HG03571 (cell line): Measurements from ENCODE around the gene IPCEF1.
"Not testable (repeated sequence)": the region's sequence is repeated elsewhere in the genome, so short reads cannot be mapped to it uniquely, and the experiment has no call there.

ENCODE experiments used
- ATAC-seq: cut with Tn5 transposase; IDR thresholded peaks from one replicate; pipeline ENCODE4 v1.9.1; 2021; ENCODE audit not compliant: unreplicated experiment

The IPCEF1 gene

GRCh38 chr6:154341336-154341735 is 15.3 kb downstream of the IPCEF1 start:
- no peak for ATAC-seq

DNA sequence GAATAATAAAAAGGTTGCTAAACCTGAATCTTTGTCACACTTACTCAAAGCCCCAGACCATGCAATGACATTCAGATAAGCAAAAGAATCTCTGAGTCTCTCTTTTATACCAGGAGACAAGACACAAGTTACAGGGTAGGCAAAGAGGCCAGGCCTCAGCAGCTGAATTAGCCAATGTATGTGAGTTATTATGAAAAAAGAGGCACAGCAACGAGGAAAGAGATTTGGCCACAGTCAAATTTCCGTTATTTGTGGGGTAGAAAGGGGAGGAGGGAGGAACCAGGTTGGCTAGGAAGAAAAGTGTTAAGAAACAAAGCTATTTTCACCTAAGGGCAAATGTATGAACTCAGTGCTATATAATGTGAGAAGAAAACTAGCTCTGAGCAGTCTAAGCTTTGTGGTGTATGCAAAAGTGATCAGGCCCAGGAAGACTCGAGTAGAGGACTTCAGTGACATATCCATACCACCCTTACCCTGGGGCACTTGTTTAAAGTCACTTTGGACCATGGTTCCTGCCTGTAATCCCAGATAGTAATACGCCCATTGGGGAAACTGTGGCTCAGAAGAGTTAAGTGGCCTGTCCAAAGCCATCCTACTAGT is 19.1 kb downstream of the IPCEF1 start:
- no peak for ATAC-seq

DNA sequence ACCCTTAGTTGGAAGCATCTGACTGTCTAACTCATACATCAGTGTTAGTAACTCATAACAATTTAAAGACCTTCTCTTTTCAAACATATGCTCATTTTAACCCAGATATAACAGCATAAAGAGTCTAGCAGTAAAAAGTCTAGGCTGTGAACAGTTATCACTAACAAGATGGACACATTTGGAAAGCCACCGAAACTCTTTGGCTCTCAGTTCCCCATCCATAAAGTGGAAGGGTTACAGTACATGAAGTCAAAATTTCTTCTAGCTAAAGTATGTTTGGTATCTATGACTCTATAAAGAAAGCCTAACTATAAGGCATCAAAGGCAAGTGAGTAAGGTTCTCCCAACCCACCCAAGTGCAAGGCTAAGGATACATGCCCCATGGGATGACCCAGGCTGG is 22.5 kb downstream of the IPCEF1 start:
- peak; percentile 55 for ATAC-seq

DNA sequence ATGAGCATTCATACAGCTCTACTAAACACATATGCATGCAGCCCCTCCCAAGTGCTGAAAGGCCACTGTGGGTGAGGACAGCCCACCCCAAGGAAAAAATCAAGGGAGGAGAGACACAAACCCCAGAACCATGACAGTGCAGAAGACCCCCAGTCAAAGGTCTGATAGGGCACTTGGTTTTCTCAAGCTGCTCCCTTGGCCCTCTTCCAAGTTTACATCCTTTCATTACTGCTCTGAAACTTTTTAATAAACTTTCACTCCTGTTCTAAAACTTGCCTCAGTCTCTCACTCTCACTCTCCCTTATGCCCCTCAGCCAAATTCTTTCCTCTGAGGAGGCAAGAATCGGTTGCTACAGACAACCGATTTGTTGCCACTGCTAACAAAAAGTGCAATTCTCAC is 24.9 kb downstream of the IPCEF1 start:
- ATAC-seq = no peak

DNA sequence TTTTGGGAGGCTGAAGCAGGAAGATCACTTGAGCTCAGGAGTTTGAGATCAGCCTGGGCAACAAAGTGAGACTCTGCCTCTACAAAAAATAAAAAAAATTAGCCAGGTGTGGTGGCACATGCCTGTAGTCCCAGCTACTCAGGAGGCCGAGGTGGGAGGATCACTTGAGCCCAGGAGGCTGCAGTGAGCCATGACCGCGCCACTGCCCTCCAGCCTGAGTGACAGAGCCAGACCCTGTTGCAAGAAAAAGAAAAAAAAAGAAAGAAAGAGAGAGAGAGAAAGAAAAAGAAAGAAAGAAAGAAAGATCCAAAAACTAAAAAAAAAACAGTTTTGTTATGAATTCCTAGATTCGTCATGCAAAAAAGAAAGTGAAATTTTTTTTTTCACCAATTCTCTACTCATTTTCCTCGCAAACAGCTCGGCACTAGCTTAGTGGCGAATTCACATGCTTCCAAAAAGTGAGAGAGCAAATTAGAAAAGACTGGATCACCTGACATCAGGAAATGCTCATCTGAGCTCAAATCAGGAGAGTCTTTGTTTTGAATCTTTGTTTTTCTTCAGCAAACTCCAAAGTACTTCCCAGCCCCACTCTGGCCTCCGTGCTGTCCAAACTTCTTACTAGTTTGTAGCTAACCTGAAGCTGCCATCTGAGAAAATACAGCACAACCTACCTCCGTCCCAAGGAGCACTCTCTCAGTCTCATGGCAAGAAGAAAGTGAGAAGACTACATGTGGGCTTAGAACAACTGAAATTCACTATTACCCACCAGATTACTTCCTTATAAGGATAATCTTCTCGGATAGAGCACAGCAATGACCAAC is 27.0 kb downstream of the IPCEF1 start:
- ATAC-seq = no peak

DNA sequence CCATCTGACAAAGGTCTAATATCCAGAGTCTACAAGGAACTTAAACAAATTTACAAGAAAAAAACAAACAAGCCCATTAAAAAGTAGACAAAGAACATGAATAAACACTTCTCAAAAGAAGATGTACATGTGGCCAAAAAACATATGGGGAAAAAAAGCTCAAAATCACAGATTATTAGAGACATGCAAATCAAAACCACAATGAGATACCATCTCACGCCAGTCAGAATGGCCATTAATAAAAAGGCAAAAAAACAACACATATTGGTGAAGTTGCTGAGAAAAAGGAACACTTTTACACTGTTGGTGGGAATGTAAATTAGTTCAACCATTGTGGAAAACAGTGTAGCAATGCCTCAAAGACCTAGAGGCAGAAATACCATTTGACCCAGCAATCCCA is 29.3 kb downstream of the IPCEF1 start:
- ATAC-seq = not testable (repeated sequence)

DNA sequence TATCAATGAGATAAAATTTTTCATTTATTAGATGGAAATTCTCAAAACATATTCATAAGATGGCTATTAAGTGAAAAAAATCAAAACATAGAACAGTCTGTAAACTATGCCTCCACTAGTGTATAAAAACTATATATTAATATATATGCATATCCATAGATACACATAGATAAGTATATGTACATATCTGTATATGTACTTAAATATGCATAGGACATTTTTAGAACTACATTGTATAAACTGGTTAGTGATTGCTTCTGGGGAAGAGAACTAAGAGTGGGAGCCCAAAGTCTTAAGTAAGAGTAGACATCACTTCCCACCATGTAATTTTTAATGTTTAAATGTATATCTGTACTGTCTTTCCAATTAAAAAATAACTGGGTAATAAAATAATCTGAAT is 31.5 kb downstream of the IPCEF1 start:
- no peak for ATAC-seq

- no peak for ATAC-seq
Observed at GRCh38 chr6:154320181-154320580, 36.4 kb downstream of the IPCEF1 start.

DNA sequence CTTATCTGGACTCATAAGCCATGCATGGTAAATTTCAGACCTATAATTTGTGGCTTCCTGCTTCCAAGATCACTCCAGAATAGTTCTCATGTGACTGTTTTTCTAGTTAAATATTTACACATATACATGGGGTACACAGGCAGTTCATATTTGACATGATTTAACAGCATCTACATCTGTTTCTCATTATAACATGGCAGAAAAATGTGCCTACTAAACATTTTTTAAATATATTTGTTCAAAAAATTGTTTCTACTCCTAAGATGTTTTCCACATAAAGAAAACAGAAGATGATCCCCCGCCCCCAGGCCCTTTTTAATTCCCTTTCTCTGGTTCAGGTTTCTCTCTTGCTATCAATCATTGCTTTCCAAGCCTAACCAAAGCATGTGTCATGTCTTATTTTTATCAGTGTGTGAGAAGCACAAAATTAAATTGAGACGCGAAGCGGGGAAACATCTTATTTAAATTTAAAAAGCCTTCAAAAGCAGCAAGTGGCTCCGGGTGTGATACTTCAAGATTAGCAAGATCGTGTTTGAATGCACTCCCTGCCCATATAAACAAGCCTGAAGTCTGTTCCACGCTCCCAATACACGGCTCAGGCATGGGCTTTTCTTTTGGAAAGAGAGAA is 37.3 kb downstream of the IPCEF1 start:
- ATAC-seq = peak; percentile 56

GRCh38 chr6:154318721-154319120 is 37.9 kb downstream of the IPCEF1 start:
- no peak for ATAC-seq

DNA sequence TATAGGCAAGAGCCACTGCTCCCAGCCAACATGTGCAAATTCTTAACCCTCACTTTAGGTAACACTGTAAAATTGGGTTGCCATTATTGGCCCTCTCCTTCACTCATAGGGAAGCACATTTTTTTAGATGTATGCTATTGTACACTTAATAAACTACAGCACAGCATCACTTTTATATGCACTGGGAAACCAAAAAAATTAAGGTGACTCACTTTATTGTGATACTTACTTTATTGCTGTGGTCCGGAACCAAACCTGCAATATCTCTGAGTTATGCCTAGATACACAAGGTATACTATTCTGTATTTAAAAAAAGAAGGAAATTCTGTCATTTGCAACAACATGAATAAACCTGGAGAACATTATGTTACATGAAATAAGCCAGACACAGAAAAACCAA is 40.5 kb downstream of the IPCEF1 start:
- ATAC-seq = no peak

DNA sequence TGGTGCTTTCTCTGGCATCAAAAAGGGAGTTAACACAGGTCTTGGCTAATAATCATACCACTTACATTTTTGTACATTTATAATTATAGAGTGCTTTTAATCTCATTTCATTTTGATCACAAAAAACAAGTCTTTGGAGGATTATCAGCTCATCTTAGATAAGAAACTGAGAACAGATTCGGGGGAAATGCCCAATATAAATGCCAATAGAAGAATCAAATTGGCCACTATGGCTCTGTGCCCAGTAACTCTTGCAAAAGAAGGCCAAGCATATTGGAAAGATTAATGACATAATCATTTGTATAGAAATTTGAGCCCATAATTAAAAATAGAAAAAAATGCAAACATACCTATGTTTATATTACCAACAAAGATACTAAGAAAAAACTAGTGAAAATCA is 42.5 kb downstream of the IPCEF1 start:
- no peak for ATAC-seq

- ATAC-seq = no peak
Observed at GRCh38 chr6:154308986-154309385, 47.6 kb downstream of the IPCEF1 start.

DNA sequence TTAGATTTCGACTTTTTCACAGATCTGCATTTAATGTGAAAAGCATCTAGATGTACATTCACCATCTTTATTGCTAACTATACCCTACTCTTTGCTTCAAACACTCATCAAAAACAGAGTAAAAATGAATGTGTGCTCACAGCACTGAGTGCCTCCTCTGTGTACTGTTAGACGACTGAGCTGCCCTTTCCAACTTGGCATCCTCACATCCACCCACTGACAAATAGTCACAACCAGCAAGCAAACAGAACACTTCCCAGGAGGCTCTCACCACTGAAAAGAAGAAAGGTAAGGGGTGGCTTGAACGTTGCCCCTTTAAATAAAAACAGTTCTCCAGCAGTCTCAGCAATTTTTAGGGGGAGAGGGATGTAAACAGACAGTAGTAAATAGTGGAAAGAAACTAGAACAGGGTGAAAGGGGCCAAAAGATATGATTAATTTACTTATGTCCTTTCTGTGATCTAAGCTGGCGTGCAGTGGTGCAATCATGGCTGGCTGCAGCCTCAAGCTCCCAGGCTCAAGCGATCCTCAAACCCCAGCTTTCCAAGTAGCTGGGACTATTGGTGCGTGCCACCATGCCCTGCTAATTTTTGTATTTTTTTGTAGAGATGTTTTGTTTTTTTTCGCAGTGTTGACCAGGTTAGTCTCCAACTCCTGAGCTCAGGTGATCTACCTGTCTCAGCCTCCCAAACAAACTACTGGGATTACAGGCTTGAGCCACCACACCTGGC is 48.7 kb downstream of the IPCEF1 start:
- ATAC-seq = no peak

DNA sequence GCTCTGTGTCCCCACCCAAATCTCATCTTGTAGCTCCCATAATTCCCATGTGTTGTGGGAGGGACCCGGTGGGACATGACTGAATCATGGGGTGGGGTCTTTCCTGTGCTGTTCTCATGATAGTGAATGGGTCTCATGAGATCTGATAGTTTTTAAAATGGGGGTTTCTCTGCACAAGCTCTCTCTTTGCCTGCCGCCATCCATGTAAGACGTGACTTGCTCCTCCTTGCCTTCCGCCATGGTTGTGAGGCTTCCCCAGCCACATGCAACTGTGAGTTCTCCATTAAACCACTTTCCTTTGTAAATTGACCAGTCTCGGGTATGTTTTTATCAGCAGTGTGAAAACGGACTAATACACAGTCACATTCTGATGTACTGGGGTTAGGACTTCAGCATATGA is 49.5 kb downstream of the IPCEF1 start:
- not testable (repeated sequence) for ATAC-seq

DNA sequence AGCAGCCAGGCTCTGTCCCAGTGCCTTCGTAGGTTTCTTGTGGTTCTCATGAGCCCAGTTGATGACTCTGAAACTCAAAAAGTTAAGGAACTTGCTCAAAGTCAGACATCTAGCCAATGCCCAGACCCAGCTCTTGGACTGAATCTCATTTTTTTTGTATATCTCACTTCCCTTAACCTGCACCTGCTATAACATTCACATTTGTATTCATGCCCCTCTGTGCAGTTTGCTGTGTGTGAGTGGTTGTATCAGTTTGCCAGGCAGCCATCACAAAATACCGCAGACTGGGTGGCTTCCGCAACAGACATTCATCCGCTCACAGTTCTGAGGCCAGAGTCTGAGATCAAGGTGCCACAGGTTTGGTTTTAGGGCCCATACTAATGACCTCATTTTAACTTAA is 49.9 kb downstream of the IPCEF1 start:
- ATAC-seq = peak; percentile 31

GRCh38 chr6:154304191-154304590 is 52.4 kb downstream of the IPCEF1 start:
- ATAC-seq = no peak

- ATAC-seq = not testable (repeated sequence)
Observed at GRCh38 chr6:154303642-154304041, 53.0 kb downstream of the IPCEF1 start.

DNA sequence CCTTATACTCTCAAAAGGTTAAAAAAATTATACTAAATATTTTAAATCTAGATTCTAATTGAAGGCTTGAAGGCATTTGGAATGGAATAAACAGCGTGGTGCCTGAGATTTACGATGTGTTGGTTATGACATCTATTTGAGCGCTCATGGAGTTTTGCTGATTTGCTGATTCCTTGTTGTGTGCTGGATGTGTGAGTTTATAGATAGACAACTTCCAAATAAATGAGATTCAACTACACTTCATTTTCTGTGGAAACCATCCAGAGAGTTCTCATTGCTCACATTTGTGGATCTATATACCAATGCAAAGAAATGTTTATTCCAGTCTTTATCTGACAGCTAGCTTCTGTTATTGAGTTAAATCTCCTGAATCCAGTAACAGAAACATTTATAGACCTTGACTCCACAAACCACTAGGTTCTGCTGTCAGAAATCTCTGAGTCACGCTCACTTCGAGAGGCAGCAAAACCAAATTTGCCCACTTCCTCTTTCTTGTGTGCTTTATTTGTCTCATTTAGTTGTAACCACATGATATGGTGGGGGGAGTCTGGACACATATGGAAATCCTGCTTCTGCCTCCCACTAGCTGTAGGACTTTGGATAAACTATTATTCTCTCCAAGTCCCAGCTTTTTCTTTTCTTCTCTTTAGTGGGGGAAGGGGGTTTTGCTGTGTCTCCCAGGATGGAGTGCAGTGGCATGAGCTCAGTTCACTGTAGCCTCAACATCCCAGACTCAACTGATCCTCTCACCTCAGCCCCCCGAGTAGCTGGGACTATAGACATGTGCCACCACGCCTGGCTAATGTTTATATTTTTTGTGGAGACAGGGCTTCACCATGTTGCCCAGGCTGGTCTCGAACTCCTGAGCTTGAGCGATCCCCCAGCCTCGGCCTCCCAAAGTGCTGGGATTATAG is 54.5 kb downstream of the IPCEF1 start:
- peak; percentile 93 for ATAC-seq

DNA sequence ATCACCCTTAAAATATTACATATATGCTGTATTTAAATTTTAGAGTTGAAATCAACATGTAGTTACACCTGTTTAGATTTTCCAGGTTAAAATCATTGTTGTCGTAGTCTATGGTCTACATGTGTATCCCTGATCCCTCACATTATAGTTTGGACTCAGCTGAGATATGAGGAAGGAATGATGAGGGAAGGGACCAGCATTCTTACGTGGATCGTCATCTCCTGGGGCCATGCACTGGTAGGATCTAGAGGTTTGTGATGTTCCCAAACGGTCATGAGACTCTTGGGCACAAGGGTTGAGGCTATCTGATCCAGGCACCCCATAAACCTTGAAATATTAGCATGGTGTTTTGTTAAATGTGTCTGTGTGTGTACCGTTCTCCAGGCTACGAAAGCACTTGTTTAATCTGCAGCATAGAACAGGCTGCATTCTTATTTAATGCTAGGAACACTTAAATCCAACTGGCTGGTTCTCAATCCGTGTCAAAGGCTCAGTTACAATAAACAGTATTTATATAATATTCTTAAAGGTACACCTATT is 55.4 kb downstream of the IPCEF1 start:
- ATAC-seq = no peak
